ENCODE results near the gene ZFAND6.
A peak's percentile ranks its signal among the peaks of the same experiment; 100 is the strongest.
"Not testable (repeated sequence)": the region's sequence is repeated elsewhere in the genome, so short reads cannot be mapped to it uniquely, and the experiment has no call there.

The ZFAND6 gene

GRCh38 chr15:80151576-80151975 lies 92.1 kb downstream of the ZFAND6 start:
- no peak for DNase-seq (ENCODE audit: low read depth)

GRCh38 chr15:80152180-80152895 lies 92.9 kb downstream of the ZFAND6 start:
- peak; percentile 73 for DNase-seq (ENCODE audit: low read depth)

- peak; percentile 8 for DNase-seq (ENCODE audit: low read depth)
Observed at GRCh38 chr15:80152896-80153876, 93.7 kb downstream of the ZFAND6 start, which contains the start of gene FAH. FAH (plus strand) TSS chr15:80152999; CDS start chr15:80153055, 56 bp downstream.

GRCh38 chr15:80153900-80154299 lies 94.4 kb downstream of the ZFAND6 start:
- no peak for DNase-seq (ENCODE audit: low read depth)

- no peak for DNase-seq (ENCODE audit: low read depth)
Observed at GRCh38 chr15:80154336-80154735, 94.9 kb downstream of the ZFAND6 start.

GRCh38 chr15:80155001-80155377 lies 95.5 kb downstream of the ZFAND6 start:
- no peak for DNase-seq (ENCODE audit: low read depth)

GRCh38 chr15:80155378-80156175 lies 96.1 kb downstream of the ZFAND6 start:
- not testable (repeated sequence) for DNase-seq (ENCODE audit: low read depth)

- DNase-seq (ENCODE audit: low read depth), result no peak
Observed at GRCh38 chr15:80156176-80156720, 96.8 kb downstream of the ZFAND6 start.

- DNase-seq (ENCODE audit: low read depth), result no peak
Observed at GRCh38 chr15:80157215-80157614, 97.7 kb downstream of the ZFAND6 start.

GRCh38 chr15:80159301-80159700 lies 99.8 kb downstream of the ZFAND6 start:
- DNase-seq (ENCODE audit: low read depth), result no peak

GRCh38 chr15:80159811-80160569 lies 100.5 kb downstream of the ZFAND6 start:
- no peak for DNase-seq (ENCODE audit: low read depth)

- peak; percentile 6 for DNase-seq (ENCODE audit: low read depth)
Observed at GRCh38 chr15:80160570-80161156, 101.2 kb downstream of the ZFAND6 start.

- no peak for DNase-seq (ENCODE audit: low read depth)
Observed at GRCh38 chr15:80161468-80162016, 102.1 kb downstream of the ZFAND6 start.

GRCh38 chr15:80162059-80162554 lies 102.6 kb downstream of the ZFAND6 start:
- no peak for DNase-seq (ENCODE audit: low read depth)

- DNase-seq (ENCODE audit: low read depth), result no peak
Observed at GRCh38 chr15:80163217-80163616, 103.7 kb downstream of the ZFAND6 start.

- no peak for DNase-seq (ENCODE audit: low read depth)
Observed at GRCh38 chr15:80163897-80164296, 104.4 kb downstream of the ZFAND6 start.

- DNase-seq (ENCODE audit: low read depth), result no peak
Observed at GRCh38 chr15:80167936-80168335, 108.5 kb downstream of the ZFAND6 start.

GRCh38 chr15:80168421-80168820 lies 108.9 kb downstream of the ZFAND6 start:
- no peak for DNase-seq (ENCODE audit: low read depth)

- DNase-seq (ENCODE audit: low read depth), result no peak
Observed at GRCh38 chr15:80169768-80170357, 110.4 kb downstream of the ZFAND6 start.

- no peak for DNase-seq (ENCODE audit: low read depth)
Observed at GRCh38 chr15:80170596-80170995, 111.1 kb downstream of the ZFAND6 start.
